Colonic mucosa (tissue), 4 donors: ENCODE measurements around the gene INPP5A. TPM values are rescaled to one million over a fixed set of nuclear protein-coding genes. Genes with fewer than 3 reads are reported as not detected.

Experiments
- DNase-seq: peaks from one replicate; pipeline ENCODE4 v3.0.0-alpha.2; 2020
- H3K27ac ChIP-seq: fragments of 200-600 bp; one replicate; pipeline ENCODE4 v1.8.0; 2021
- H3K27me3 ChIP-seq: fragments of 200-600 bp; one replicate; pipeline ENCODE4 v1.8.0; 2021
- H3K36me3 ChIP-seq: fragments of 200-600 bp; one replicate; pipeline ENCODE4 v1.8.0; 2021
- H3K4me1 ChIP-seq: fragments of 200-600 bp; one replicate; pipeline ENCODE4 v1.8.0; 2021; ENCODE audit warnings: mild to moderate bottlenecking
- H3K4me3 ChIP-seq: fragments of 200-600 bp; one replicate; pipeline ENCODE4 v1.8.0; 2021
- H3K9ac ChIP-seq, 2 donors: one replicate each; pipeline ENCODE4 v1.7.0; 2013; ENCODE audit warnings: control low read depth in 2 of 2, low read depth in 2 of 2, low read length in 2 of 2
- H3K9me3 ChIP-seq: fragments of 200-600 bp; one replicate; pipeline ENCODE4 v1.8.0; 2021
- intact Hi-C: fragments of 100-400 bp; cut with DNase I; formaldehyde crosslinking; loops from one replicate; pipeline ENCODE4 v1.14.1; 2022
- total RNA-seq, 2 donors: library from RNA; stranded (reverse); fragmentation: NEBNext Ultra II Directional in 1 of 2; extraction: Animal tissue kit (Norgen Biotek cat#: 25700) in 1 of 2; gene quantifications; one replicate each; pipeline ENCODE4 v1.2.1, GENCODE V29; 2021
- TF ChIP-seq, protein P1 (sequence below): fragments of 200-600 bp; IDR thresholded peaks from one replicate; pipeline ENCODE4 v1.8.0; 2022; ENCODE audit warnings: antibody characterized with exemption, mild to moderate bottlenecking
- donor health status: healthy.
- donor health status: DM: no; HTN: no; CAD: no.
- donor health status: DM: no; HTN: no; CAD: no.

Gene INPP5A
- total RNA-seq, 2 donors from 2014 or later: 29.9 to 41.5 TPM

- Histone ChIP-seq H3K4me1 (no peaks in the 10 kb centered on the region), H3K4me3 (no peak overlapping the region)
Observed at GRCh38 chr10:132554053-132554990, 16.7 kb downstream of the INPP5A start.

GRCh38 chr10:132554991-132555647, 17.5 kb downstream of the INPP5A start:
- no peak overlapping the region for H3K4me3 ChIP-seq
- no peak overlapping the region for H3K9ac ChIP-seq
- no peaks in the 10 kb centered on the region for H3K27me3 ChIP-seq
- no peak overlapping the region for H3K27ac ChIP-seq
- TF ChIP-seq, protein P1, sequence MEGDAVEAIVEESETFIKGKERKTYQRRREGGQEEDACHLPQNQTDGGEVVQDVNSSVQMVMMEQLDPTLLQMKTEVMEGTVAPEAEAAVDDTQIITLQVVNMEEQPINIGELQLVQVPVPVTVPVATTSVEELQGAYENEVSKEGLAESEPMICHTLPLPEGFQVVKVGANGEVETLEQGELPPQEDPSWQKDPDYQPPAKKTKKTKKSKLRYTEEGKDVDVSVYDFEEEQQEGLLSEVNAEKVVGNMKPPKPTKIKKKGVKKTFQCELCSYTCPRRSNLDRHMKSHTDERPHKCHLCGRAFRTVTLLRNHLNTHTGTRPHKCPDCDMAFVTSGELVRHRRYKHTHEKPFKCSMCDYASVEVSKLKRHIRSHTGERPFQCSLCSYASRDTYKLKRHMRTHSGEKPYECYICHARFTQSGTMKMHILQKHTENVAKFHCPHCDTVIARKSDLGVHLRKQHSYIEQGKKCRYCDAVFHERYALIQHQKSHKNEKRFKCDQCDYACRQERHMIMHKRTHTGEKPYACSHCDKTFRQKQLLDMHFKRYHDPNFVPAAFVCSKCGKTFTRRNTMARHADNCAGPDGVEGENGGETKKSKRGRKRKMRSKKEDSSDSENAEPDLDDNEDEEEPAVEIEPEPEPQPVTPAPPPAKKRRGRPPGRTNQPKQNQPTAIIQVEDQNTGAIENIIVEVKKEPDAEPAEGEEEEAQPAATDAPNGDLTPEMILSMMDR: no peak
- no peaks in the 10 kb centered on the region for H3K9me3 ChIP-seq
- intact Hi-C loops: no loop called here
- H3K4me1 ChIP-seq: no peaks in the 10 kb centered on the region
- DNase-seq: no peak
- no peaks in the 10 kb centered on the region for H3K36me3 ChIP-seq

More at GRCh38 chr10:132554053-132554990, 16.7 kb downstream of the INPP5A start:
- Histone ChIP-seq H3K27me3 (no peaks in the 10 kb centered on the region), H3K9ac (no peak overlapping the region), H3K9me3 (no peaks in the 10 kb centered on the region), H3K27ac (no peak overlapping the region), H3K36me3 (no peaks in the 10 kb centered on the region)
- intact Hi-C loops: no loop called here
- TF ChIP-seq, protein P1: no peak
- no peak for DNase-seq

DNA sequence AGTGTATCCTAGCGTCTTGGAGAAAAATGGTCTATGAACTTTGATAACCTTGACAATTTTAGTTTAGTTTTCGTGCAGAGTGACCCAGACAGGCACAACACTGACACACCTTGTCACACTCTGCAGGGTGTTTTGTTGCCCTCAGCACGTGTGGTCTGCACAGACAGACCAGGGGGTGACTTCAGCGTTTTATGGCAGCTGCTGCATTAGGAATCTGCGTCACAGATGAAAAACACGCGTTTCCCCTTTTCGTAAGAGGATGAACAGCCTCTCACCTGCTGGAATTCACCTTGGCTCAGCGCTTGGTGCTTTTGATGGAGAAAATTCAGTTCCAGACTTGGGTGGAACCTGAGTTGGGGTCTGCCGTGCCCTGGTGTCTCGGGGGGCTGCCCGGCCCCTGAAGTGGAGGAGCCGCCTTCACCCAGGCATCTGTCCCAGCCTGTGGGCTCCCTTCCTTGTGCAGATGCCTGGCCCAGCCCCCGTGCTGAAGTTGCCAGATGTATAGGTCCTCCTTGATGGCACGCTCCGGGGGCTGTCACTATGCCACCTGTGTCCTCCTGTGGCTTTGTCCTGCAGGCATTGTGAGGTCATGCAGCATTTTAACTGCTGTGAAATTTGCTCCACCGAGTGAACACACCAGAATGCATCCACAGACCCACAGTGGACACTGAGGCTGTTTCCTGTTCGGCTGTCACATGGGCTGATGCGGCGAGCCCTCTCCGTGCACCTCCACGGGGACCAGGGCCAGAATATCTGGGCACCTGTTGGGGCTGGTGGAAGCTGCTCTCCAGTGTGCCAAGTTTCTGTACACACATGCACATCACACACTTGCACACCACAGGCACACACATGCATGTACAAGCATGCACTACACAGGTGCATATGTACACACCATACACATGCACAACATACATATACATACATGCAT, 18.3 kb downstream of the INPP5A start:
- TF ChIP-seq, protein P1: no peak
- no peak for DNase-seq
- Histone ChIP-seq H3K36me3 (no peaks in the 10 kb centered on the region), H3K9me3 (no peaks in the 10 kb centered on the region), H3K4me3 (no peak overlapping the region), H3K9ac (no peak overlapping the region), H3K27me3 (no peaks in the 10 kb centered on the region), H3K27ac (no peak overlapping the region), H3K4me1 (no peaks in the 10 kb centered on the region)
- intact Hi-C loops: no loop called here

DNA sequence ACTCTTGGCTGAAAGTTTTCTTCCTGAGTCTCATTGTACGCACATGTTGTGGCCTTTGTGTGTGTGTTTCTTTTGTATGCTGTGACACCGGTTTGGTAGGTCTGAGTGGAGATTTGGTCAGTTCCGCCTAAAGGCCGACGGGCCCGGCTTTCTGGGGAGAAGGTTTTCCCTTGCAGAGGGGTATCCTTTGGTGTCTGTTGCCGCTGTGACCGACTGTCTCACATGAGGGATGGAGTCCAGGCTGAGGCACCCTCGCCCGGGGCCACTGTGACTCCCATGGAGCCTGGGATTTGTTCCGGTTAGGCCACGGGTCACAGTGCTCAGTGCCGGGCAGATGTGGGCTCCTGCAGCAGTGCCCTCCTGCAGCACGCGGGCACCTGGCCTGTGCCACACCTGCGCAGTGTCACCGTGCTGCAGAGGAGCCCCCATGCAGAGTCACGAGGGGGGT, 19.4 kb downstream of the INPP5A start:
- Histone ChIP-seq H3K4me3 (no peak overlapping the region), H3K4me1 (no peaks in the 10 kb centered on the region), H3K27me3 (no peaks in the 10 kb centered on the region), H3K27ac (no peak overlapping the region), H3K36me3 (no peaks in the 10 kb centered on the region), H3K9ac (no peak overlapping the region), H3K9me3 (no peaks in the 10 kb centered on the region)
- intact Hi-C loops: no loop called here
- TF ChIP-seq, protein P1: no peak
- DNase-seq: no peak
